PC-3 (cell line): ENCODE data around the gene ELK3. TPM values are rescaled to one million over a fixed set of nuclear protein-coding genes. Genes with fewer than 3 reads are reported as not detected.

Experiments used
- ATAC-seq: fragments of 200-7000 bp; cut with Tn5 transposase; 2 replicates; pipeline ENCODE4 v1.9.1; 2020; ENCODE audit warnings: mild to moderate bottlenecking, moderate library complexity
- BruUV-seq: library from RNA; stranded (reverse); fragments of 400-500 nt; replicated peaks from 2 replicates; lab custom pipeline; 2021; lab: Mats Ljungman, UMichigan
- CTCF ChIA-PET: fragments of 300-600 bp; sonication (Branson Sonifier 250); formaldehyde crosslinking; loops from one replicate; lab custom pipeline; 2022; ENCODE audit warnings: antibody characterized with exemption; lab: Charles Lee
- POLR2A ChIA-PET: fragments of 300-600 bp; sonication (Branson Sonifier 250); formaldehyde crosslinking; loops from one replicate; lab custom pipeline; 2022; ENCODE audit warnings: antibody characterized with exemption; ENCODE audit not compliant: unreplicated experiment; lab: Charles Lee
- DNase-seq: peaks from one replicate; pipeline ENCODE4 v3.0.0-alpha.2; 2015
- H2AFZ ChIP-seq: fragments of 300-600 bp; sonication (generic); 2 replicates; pipeline ENCODE4 v1.6.0; 2016; ENCODE audit warnings: antibody characterized with exemption, low read length
- H3F3A ChIP-seq: fragments of 300-600 bp; sonication (generic); one replicate; pipeline ENCODE4 v1.6.0; 2017; ENCODE audit warnings: antibody characterized with exemption, low read length, control low read depth, mild to moderate bottlenecking; ENCODE audit not compliant: unreplicated experiment
- H3K27ac ChIP-seq: fragments of 300-600 bp; sonication (generic); 2 replicates; pipeline ENCODE4 v1.5.1; 2016; ENCODE audit warnings: mild to moderate bottlenecking, low read length
- H3K27me3 ChIP-seq: fragments of 300-600 bp; sonication (generic); 2 replicates; pipeline ENCODE4 v1.6.1; 2016; ENCODE audit warnings: low read length, mixed read lengths
- H3K36me3 ChIP-seq: fragments of 300-600 bp; sonication (generic); 2 replicates; pipeline ENCODE4 v1.6.1; 2016; ENCODE audit warnings: low read depth, mixed run types, low read length, mixed read lengths
- H3K4me1 ChIP-seq: fragments of 300-600 bp; sonication (generic); 2 replicates; pipeline ENCODE4 v1.5.1; 2016; ENCODE audit warnings: low read length; ENCODE audit not compliant: insufficient read depth
- H3K4me2 ChIP-seq: fragments of 300-600 bp; sonication (generic); 2 replicates; pipeline ENCODE4 v1.6.0; 2016; ENCODE audit warnings: low read length
- H3K4me3 ChIP-seq: fragments of 300-600 bp; sonication (generic); 2 replicates; pipeline ENCODE4 v1.5.1; 2016; ENCODE audit warnings: mild to moderate bottlenecking, low read length, mixed read lengths
- H3K79me2 ChIP-seq: fragments of 300-600 bp; sonication (generic); 2 replicates; pipeline ENCODE4 v1.6.1; 2017; ENCODE audit warnings: low read length, mixed read lengths
- H3K9ac ChIP-seq: fragments of 300-600 bp; sonication (generic); 2 replicates; pipeline ENCODE4 v1.6.0; 2016; ENCODE audit warnings: mild to moderate bottlenecking, low read length
- H3K9me2 ChIP-seq: fragments of 300-600 bp; sonication (generic); replicated peaks from 2 replicates; pipeline ENCODE4 v1.6.1; 2016; ENCODE audit warnings: mixed run types, low read length, mixed read lengths
- H3K9me3 ChIP-seq: fragments of 300-600 bp; sonication (generic); 2 replicates; pipeline ENCODE4 v1.6.1; 2016; ENCODE audit warnings: low read length, mixed read lengths
- H4K20me1 ChIP-seq: fragments of 300-600 bp; sonication (generic); 2 replicates; pipeline ENCODE4 v1.6.1; 2016; ENCODE audit warnings: low read length, mixed read lengths
- EZH2 ChIP-seq: fragments of 300-600 bp; sonication (generic); IDR thresholded peaks from one replicate; pipeline ENCODE4 v1.6.1; 2017; ENCODE audit warnings: antibody characterized with exemption, mild to moderate bottlenecking, low read length; ENCODE audit not compliant: unreplicated experiment
- EZH2phosphoT487 ChIP-seq: fragments of 300-600 bp; sonication (generic); IDR thresholded peaks from 2 replicates; pipeline ENCODE4 v1.6.1; 2018; ENCODE audit warnings: mild to moderate bottlenecking, antibody characterized with exemption, low read length, borderline replicate concordance
- intact Hi-C: fragments of 100-400 bp; cut with micrococcal nuclease; formaldehyde crosslinking; loops from 2 replicates; pipeline ENCODE4 v1.9.0; 2023
- total RNA-seq: library from RNA; depleted of rRNA; stranded (reverse); fragments of >200 nt; gene quantifications from 2 replicates; pipeline ENCODE4 v1.2.3, GENCODE V29; 2014
- TF ChIP-seq, protein P1 (sequence below): fragments of 300-600 bp; sonication (generic); conservative IDR thresholded peaks from 2 replicates; pipeline ENCODE4 v1.5.1; 2017; ENCODE audit warnings: antibody characterized with exemption, low read depth, mild to moderate bottlenecking, low read length

ELK3 gene
- total RNA-seq, 1 experiment from 2014 or later: 16.2 TPM

GRCh38 chr12:96240656-96241055, 46.5 kb downstream of the ELK3 start:
- Histone ChIP-seq H3K4me3 (no peak overlapping the region), H2AFZ (no peak overlapping the region), H3K4me1 (peaks cover 21% of the 10 kb centered on the region), H4K20me1 (no peaks in the 10 kb centered on the region), H3K27me3 (no peaks in the 10 kb centered on the region), H3K9ac (no peak overlapping the region), H3K4me2 (no peak overlapping the region), H3K9me3 (no peaks in the 10 kb centered on the region), H3K36me3 (no peaks in the 10 kb centered on the region; the same call in 1 of the 2 replicates), H3K9me2 (no peaks in the 10 kb centered on the region), H3K79me2 (peaks cover 30% of the 10 kb centered on the region), H3F3A (no peaks in the 10 kb centered on the region), H3K27ac (no peak overlapping the region)
- DNase-seq (no peak), ATAC-seq (no peak)
- no TSS peak for BruUV-seq
- intact Hi-C loops: no loop called here
- TF ChIP-seq EZH2 (no peak), EZH2phosphoT487 (no peak)
- TF ChIP-seq, protein P1, sequence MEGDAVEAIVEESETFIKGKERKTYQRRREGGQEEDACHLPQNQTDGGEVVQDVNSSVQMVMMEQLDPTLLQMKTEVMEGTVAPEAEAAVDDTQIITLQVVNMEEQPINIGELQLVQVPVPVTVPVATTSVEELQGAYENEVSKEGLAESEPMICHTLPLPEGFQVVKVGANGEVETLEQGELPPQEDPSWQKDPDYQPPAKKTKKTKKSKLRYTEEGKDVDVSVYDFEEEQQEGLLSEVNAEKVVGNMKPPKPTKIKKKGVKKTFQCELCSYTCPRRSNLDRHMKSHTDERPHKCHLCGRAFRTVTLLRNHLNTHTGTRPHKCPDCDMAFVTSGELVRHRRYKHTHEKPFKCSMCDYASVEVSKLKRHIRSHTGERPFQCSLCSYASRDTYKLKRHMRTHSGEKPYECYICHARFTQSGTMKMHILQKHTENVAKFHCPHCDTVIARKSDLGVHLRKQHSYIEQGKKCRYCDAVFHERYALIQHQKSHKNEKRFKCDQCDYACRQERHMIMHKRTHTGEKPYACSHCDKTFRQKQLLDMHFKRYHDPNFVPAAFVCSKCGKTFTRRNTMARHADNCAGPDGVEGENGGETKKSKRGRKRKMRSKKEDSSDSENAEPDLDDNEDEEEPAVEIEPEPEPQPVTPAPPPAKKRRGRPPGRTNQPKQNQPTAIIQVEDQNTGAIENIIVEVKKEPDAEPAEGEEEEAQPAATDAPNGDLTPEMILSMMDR: no peak
- CTCF ChIA-PET: no interaction called here
- POLR2A ChIA-PET: no interaction called here

DNA sequence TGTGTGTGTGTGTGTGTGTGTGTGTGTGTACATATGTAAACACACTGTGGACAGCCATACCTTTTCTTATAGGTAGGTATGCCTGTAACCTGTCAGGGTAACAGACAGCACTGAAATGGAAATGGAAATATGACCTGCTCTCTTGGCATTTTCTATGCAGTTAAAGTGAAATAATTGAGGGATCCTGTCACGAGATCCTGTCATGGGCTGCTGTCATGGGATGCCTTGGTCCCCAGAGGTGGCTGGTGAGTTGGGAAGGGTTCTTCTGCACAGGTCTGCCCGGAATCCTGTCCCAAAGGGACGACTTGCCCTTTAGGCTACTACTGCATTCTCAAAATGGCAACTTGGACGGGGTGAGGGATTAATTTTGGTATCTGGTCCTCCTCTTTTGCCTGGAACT, 47.3 kb downstream of the ELK3 start:
- DNase-seq (no peak), ATAC-seq (no peak)
- Histone ChIP-seq H3K9ac (no peak overlapping the region), H3K9me3 (no peaks in the 10 kb centered on the region), H3K27me3 (no peaks in the 10 kb centered on the region), H4K20me1 (no peaks in the 10 kb centered on the region), H3K79me2 (peaks cover 30% of the 10 kb centered on the region), H2AFZ (no peak overlapping the region), H3F3A (no peaks in the 10 kb centered on the region), H3K9me2 (no peaks in the 10 kb centered on the region), H3K4me1 (peaks cover 20% of the 10 kb centered on the region), H3K4me3 (no peak overlapping the region), H3K4me2 (no peak overlapping the region), H3K27ac (no peak overlapping the region), H3K36me3 (no peaks in the 10 kb centered on the region; the same call in 1 of the 2 replicates)
- no TSS peak for BruUV-seq
- TF ChIP-seq EZH2phosphoT487 (no peak), EZH2 (no peak)
- TF ChIP-seq, protein P1: no peak
- POLR2A ChIA-PET: no interaction called here
- CTCF ChIA-PET: no interaction called here
- intact Hi-C loops: no loop called here

DNA sequence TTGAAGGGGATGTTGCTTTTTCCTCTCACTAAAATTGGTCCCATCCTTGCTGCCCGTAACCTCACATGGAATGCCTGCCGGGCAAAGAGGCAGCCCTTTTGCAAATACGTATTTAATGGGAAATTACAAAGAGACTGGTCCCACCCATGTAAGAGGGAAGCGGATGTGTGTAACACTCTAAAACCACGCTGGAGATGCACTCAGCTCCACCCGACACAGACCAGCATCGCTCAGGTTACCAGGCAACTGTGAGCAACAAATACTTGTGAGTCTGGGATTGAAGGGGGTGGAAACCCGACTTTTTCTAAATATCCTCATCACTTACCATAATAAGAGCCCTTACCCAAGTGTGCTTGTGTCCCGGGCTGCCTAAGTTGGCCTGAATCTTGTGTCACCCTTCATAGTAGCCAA, 47.7 kb downstream of the ELK3 start:
- ChIA-PET CTCF (no interaction called here), POLR2A (no interaction called here)
- Histone ChIP-seq H3K4me2 (no peak overlapping the region), H3K36me3 (0 out of 2 replicates have a peak, but pooled peaks cover 3% of the 10 kb centered on the region), H3K9ac (no peak overlapping the region), H3K9me2 (no peaks in the 10 kb centered on the region), H3F3A (no peaks in the 10 kb centered on the region), H3K27ac (no peak overlapping the region), H3K79me2 (peaks cover 30% of the 10 kb centered on the region), H2AFZ (no peak overlapping the region), H4K20me1 (no peaks in the 10 kb centered on the region), H3K4me1 (peaks cover 16% of the 10 kb centered on the region), H3K4me3 (no peak overlapping the region), H3K27me3 (no peaks in the 10 kb centered on the region), H3K9me3 (no peaks in the 10 kb centered on the region)
- BruUV-seq: no TSS peak
- ATAC-seq (no peak), DNase-seq (no peak)
- TF ChIP-seq EZH2 (no peak), EZH2phosphoT487 (no peak)
- TF ChIP-seq, protein P1: no peak
- intact Hi-C loops: no loop called here
